Fibroblast of mammary gland (primary cell): ENCODE results near the gene GPR137.

Experiments used
- DNase-seq: peaks from one replicate; pipeline ENCODE4 v3.0.0-alpha.2; 2010; ENCODE audit warnings: low read depth
- H3K4me3 ChIP-seq: 2 replicates; pipeline ENCODE4 v1.5.1; 2011; ENCODE audit warnings: low read depth, mild to moderate bottlenecking, low read length, moderate library complexity; ENCODE audit not compliant: control insufficient read depth
- TF ChIP-seq, protein P1 (sequence below): conservative IDR thresholded peaks from 2 replicates; pipeline ENCODE4 v1.5.1; 2011; ENCODE audit warnings: low read depth, low read length, inconsistent platforms; ENCODE audit not compliant: control insufficient read depth, insufficient read depth

The GPR137 gene

DNA sequence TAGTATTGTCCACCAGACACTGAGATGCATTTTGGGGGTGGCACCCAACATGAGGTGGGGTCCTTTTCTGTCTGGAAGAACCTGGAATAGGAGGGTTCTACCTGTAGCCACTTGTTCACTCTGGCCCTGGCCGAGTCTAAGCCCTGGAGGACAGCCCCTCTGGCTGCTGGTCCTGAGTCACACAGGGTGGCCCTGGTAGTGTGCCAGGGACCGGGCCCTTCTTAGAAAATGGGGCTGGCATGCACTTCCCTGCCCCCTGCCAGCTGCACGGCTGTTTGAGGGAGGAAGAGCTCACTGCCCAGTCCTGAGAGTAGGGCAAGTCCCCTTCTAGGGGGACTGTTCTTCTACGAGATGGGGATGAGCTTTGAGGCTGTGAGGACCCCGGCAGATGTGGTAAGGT, 32.2 kb upstream of the GPR137 start:
- TF ChIP-seq, protein P1, sequence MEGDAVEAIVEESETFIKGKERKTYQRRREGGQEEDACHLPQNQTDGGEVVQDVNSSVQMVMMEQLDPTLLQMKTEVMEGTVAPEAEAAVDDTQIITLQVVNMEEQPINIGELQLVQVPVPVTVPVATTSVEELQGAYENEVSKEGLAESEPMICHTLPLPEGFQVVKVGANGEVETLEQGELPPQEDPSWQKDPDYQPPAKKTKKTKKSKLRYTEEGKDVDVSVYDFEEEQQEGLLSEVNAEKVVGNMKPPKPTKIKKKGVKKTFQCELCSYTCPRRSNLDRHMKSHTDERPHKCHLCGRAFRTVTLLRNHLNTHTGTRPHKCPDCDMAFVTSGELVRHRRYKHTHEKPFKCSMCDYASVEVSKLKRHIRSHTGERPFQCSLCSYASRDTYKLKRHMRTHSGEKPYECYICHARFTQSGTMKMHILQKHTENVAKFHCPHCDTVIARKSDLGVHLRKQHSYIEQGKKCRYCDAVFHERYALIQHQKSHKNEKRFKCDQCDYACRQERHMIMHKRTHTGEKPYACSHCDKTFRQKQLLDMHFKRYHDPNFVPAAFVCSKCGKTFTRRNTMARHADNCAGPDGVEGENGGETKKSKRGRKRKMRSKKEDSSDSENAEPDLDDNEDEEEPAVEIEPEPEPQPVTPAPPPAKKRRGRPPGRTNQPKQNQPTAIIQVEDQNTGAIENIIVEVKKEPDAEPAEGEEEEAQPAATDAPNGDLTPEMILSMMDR: no peak
- no peak overlapping the region for H3K4me3 ChIP-seq
- DNase-seq: no peak

DNA sequence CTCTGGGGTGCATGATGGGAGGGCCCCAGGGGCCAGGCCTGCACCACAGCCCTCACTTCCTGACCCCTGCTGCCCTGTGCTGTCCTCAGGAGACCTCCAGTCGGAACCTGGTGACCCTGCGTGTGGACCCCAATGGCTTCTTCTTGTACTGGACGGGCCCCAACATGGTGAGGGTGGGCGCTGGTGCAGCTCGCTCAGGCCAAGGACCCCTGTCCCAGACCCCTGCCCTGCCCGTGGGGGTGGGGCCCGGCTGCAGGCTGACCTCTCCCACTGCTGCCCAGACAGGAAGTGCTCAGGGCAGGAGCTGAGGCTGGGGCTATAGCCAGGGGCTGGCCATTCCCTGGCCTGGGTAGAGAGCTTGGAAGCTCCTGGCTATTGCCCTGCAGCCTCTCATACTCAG, 31.3 kb upstream of the GPR137 start:
- TF ChIP-seq, protein P1: no peak
- no peak for DNase-seq
- H3K4me3 ChIP-seq: no peak overlapping the region

DNA sequence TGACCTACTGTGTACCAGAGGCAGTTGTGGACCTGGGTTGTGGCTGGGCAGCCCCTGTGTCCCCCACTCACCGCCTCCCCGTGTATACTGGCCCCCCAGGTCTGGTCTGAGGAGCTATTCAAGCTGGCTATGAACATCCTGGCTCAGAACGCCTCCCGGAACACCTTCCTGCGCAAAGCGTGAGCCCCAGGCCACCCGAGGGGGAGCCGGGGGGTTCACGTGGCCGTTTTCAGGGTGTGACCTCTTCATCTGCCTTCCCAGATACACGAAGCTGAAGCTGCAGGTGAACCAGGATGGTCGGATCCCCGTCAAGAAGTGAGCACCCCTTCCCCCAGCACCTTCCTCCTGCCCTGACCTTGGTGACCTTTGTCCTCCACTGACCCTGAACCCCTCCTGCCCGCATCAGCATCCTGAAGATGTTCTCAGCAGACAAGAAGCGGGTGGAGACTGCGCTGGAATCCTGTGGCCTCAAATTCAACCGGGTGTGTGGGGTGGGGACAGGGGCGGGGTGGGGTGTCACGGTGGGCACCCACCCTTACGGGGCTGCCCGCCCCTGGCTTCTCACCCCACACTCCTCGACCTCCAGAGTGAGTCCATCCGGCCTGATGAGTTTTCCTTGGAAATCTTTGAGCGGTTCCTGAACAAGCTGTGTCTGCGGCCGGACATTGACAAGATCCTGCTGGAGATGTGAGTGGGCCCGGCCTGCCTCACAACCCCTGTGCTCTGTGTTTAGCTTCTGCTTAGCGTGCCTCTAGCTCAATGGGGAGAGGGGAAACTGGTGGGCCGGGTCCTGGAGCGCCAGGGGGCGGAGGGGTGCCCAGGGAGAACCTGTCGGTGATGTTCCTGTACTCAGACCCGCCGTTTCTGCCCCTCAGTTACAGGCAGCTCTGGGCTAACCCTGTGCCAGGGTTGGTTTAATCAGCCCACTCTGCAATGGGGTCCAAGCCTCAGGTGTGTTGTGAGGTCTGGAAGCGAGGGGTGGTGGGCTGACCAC, 30.2 kb upstream of the GPR137 start:
- no peak for DNase-seq
- TF ChIP-seq, protein P1: no peak
- H3K4me3 ChIP-seq: no peak overlapping the region

DNA sequence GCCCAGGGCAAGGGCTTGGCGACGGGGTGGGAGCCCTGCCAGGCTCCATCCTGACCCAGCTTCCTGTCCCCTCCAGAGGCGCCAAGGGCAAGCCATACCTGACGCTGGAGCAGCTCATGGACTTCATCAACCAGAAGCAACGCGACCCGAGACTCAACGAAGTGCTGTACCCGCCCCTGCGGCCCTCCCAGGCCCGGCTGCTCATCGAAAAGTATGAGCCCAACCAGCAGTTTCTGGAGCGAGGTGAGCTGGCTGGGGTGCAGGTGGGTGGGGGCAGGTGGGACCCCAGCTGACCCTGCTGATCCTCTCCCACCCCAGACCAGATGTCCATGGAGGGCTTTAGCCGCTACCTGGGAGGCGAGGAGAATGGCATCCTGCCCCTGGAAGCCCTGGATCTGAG, 29.3 kb upstream of the GPR137 start:
- TF ChIP-seq, protein P1: no peak
- no peak for DNase-seq
- H3K4me3 ChIP-seq: no peak overlapping the region

DNA sequence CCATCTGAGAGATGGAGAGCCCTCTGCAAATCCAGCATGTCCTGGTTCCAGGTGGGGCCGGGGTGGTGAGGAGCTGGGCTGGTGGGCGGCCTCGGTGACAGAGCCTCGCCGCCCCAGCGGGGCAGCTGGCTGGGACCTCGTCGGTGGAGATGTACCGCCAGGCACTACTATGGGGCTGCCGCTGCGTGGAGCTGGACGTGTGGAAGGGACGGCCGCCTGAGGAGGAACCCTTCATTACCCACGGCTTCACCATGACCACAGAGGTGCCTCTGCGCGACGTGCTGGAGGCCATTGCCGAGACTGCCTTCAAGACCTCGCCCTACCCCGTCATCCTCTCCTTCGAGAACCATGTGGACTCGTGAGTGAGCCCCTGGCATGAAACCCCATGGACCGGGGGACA, 27.3 kb upstream of the GPR137 start:
- TF ChIP-seq, protein P1: no peak
- no peak overlapping the region for H3K4me3 ChIP-seq

DNA sequence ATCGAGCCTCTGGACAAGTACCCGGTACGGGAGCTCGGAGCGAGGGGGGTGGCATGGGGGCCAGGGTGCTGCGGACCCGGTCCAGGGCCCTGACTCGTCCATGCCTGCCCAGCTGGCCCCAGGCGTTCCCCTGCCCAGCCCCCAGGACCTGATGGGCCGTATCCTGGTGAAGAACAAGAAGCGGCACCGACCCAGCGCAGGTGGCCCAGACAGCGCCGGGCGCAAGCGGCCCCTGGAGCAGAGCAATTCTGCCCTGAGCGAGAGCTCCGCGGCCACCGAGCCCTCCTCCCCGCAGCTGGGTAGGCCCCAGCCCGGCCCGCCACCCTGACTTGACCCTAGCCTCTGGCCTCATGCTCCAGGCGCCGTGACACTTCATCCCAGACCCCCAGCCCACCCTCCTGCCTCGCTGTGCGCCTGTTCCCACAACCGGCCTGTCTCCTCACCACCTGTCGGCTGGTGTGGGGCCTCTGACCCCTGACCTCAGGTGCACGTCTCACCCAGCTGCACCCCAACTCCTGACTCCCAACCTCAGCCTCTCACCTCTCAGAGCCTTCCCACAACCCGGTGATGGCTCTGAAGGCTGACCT, 26.6 kb upstream of the GPR137 start:
- TF ChIP-seq, protein P1: no peak
- no peak for DNase-seq
- no peak overlapping the region for H3K4me3 ChIP-seq

More for the DNA sequence above, 27.3 kb upstream of the GPR137 start:
- no peak for DNase-seq
